Body of pancreas (tissue), 4 donors: ENCODE data around the gene PACS1. TPM values are rescaled to one million over a fixed set of nuclear protein-coding genes. Genes with fewer than 3 reads are reported as not detected.
A peak's percentile ranks its signal among the peaks of the same experiment; 100 is the strongest.

Experiments used
- ATAC-seq: fragments of 150-250 bp; one replicate; pipeline ENCODE4 v1.9.1; 2016
- DNase-seq, 4 donors: peaks; one replicate each; pipeline ENCODE4 v3.0.0-alpha.2; 2019
- H3K27ac ChIP-seq, 4 donors: fragments of 200-600 bp; sonication (generic); 1 replicate in 3 of 4; 2 replicates in 1 of 4; pipeline versions ENCODE4 v1.5.1 to v1.6.1; 2016 to 2019; ENCODE audit warnings: mild to moderate bottlenecking in 1 of 4, mixed read lengths in 1 of 4, moderate library complexity in 1 of 4
- H3K27me3 ChIP-seq, 2 donors: fragments of 200-600 bp; sonication (generic); one replicate each; pipeline ENCODE4 v1.6.0; 2016; ENCODE audit warnings: mild to moderate bottlenecking in 1 of 2
- H3K36me3 ChIP-seq, 2 donors: fragments of 200-600 bp; sonication (generic); replicated peaks in 1 of 2; 2 replicates each; pipeline ENCODE4 v1.5.1; 2016; ENCODE audit warnings: low read depth in 2 of 2; ENCODE audit not compliant: insufficient read depth in 1 of 2
- H3K4me1 ChIP-seq: fragments of 200-600 bp; sonication (generic); one replicate; pipeline ENCODE4 v1.6.0; 2016
- H3K4me3 ChIP-seq, 2 donors: fragments of 200-600 bp; sonication (generic); 1 replicate in 1 of 2; 2 replicates in 1 of 2; pipeline ENCODE4 v1.5.1; 2016 to 2019
- H3K9me3 ChIP-seq, 3 donors: fragments of 200-600 bp; sonication (generic); 1 replicate in 2 of 3; 2 replicates in 1 of 3; pipeline ENCODE4 v1.5.1; 2016
- POLR2A ChIP-seq, 3 donors: fragments of 450-650 bp; IDR thresholded peaks; one replicate each; pipeline ENCODE4 v1.6.1; 2016; ENCODE audit warnings: antibody characterized with exemption in 3 of 3, mild to moderate bottlenecking in 2 of 3
- WGBS, 2 donors: methylation state at CpG; one replicate each; pipeline ENCODE4 v1.1.5; 2017; 5-methylcytosine and 5-hydroxymethylcytosine counted together
- intact Hi-C: fragments of 100-400 bp; cut with DNase I; formaldehyde crosslinking; loops from one replicate; pipeline ENCODE4 v1.15.1; 2023
- total RNA-seq, 2 donors: library from RNA; depleted of rRNA; stranded (reverse); fragments of >200 nt; gene quantifications; one replicate each; pipeline ENCODE4 v1.1.0, GENCODE V29; 2016
- TF ChIP-seq, protein P1 (sequence below), 7 experiments: fragments of 450-650 bp in 4 of 7; fragments of 200-600 bp in 3 of 7; sonication (generic) in 3 of 7; IDR thresholded peaks; one replicate each; pipeline ENCODE4 v1.5.1; 2016 to 2019; ENCODE audit warnings: antibody characterized with exemption in 7 of 7

Gene PACS1
- total RNA-seq, 2 donors from 2014 or later, result 17.5 to 19.7 TPM

DNA sequence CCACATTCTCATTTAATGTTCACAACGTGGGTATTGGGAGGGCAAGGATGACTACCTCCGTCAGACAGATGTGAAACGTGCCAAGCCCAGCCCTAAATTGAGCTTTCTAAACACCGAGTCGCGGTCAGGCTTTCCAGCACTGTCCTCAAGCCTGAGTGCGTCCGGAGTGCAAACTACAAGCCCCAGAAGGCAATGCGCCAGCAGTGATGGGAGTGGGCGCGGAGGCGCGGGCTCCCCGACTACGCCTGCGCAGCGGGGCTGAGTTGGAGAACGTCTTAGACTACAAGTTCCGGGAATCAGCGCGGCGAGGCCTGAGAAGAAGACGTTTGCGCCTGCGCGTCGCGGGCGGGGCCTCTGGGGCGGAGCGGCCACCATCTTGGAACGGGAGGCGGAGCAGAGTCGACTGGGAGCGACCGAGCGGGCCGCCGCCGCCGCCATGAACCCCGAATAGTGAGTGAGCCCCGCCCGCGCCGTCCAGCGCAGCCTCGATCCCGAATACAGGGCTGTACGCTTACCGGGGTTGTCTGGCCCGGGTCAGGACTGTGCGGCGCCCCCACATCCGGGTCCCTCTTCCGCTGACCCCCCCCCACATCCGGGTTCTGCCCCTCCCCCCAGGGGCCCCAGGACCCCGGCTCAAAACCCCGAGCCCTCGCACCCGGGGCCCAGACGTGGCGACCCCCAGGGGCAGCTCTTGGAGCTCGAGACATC, 198.3 kb downstream of the PACS1 start, which contains the start of gene RAB1B:
Gene RAB1B, plus strand, starts transcription at position 396 of the 708 bp plus-strand sequence. Its CDS starts 41 bp downstream, at position 437.
- Histone ChIP-seq H3K4me1 (peaks cover 28% of the 10 kb centered on the region), H3K27me3 (no peaks in the 10 kb centered on the region), H3K27ac (peak within 1 kb of the TSS; percentile 85 to 93 (median 90)), H3K9me3 (no peaks in the 10 kb centered on the region), H3K36me3 (peaks cover 8 to 16% of the 10 kb centered on the region in 2 donors), H3K4me3 (peak within 1 kb of the TSS; percentile 33 to 88)
- peak; percentile 22 to 72 (median 57) for TF ChIP-seq POLR2A (IDR thresholded peaks at IDR 0.05)
- TF ChIP-seq, protein P1, sequence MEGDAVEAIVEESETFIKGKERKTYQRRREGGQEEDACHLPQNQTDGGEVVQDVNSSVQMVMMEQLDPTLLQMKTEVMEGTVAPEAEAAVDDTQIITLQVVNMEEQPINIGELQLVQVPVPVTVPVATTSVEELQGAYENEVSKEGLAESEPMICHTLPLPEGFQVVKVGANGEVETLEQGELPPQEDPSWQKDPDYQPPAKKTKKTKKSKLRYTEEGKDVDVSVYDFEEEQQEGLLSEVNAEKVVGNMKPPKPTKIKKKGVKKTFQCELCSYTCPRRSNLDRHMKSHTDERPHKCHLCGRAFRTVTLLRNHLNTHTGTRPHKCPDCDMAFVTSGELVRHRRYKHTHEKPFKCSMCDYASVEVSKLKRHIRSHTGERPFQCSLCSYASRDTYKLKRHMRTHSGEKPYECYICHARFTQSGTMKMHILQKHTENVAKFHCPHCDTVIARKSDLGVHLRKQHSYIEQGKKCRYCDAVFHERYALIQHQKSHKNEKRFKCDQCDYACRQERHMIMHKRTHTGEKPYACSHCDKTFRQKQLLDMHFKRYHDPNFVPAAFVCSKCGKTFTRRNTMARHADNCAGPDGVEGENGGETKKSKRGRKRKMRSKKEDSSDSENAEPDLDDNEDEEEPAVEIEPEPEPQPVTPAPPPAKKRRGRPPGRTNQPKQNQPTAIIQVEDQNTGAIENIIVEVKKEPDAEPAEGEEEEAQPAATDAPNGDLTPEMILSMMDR (IDR thresholded peaks at IDR 0.05), result no peak
- DNase-seq (peak; percentile 100), ATAC-seq (peak; percentile 93)
- WGBS, 2 donors, result 1% methylated on average over 24 to 51 of the region's 64 CpGs
- intact Hi-C loops, result no loop called here

DNA sequence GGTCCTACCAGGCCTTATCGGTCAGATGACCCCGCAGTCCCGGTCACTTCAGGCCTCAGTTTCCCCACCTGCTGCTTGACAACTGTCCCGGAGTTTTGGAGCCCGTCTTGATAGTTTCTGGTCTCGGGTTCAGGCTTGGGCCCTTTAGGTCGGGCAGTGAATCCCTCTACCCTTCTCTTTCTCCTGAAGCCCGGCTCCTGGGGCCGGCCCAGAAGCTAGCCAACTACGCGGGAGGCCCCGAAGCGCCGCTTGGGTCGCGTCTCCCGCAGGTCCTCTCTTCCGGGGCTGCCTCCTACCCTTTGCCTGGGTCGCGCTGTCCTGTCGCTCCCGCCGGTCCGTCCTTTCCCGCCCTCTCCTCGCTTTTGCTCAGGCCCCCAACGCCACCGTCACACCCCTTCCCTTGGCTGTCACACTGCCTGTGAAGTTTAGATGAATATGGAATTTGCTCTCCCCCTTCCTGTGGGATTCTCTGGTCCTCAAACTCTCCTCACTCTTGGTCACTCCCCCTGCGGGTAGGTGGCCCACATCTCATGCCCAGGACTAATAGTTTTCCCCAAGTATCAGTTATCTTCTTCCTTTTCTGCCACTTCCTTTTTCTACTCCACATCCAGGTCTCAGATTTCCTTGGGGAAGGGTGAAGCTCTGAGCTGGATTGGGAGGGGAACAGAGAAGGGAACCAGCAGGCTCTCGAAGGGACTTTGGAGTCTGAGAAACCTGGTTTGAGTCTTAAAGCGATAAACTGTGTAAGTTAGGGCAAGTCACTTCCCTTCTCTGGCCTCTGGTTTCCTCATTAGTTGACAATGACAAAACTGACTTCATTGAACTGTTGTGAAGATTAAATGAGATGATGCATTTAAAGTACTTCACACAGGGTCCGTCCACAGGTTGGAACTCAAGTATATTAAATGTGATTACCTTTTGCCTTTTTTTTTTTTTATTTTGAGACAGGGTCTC, 199.2 kb downstream of the PACS1 start:
- peaks cover 11 to 22% of the 10 kb centered on the region in 2 donors for H3K36me3 ChIP-seq
- H3K4me3 ChIP-seq, result peak overlapping the region; percentile 33 to 88
- H3K27me3 ChIP-seq, result no peaks in the 10 kb centered on the region
- TF ChIP-seq, protein P1 (IDR thresholded peaks at IDR 0.05), result peak in 1 of 7 experiments; percentile 15
- no peak for TF ChIP-seq POLR2A (IDR thresholded peaks at IDR 0.05)
- intact Hi-C loops, result no loop called here
- ATAC-seq, result no peak
- no peaks in the 10 kb centered on the region for H3K9me3 ChIP-seq
- DNase-seq, result peak in 2 of 4 donors; percentile 33 to 36
- peak overlapping the region; percentile 85 to 93 (median 90) for H3K27ac ChIP-seq
- WGBS, 2 donors, result 3 to 6% methylated on average over 16 to 31 of the region's 32 CpGs
- peaks cover 28% of the 10 kb centered on the region for H3K4me1 ChIP-seq

GRCh38 chr11:66271816-66272215, 201.7 kb downstream of the PACS1 start:
- Histone ChIP-seq H3K4me1 (peaks cover 26% of the 10 kb centered on the region), H3K4me3 (no peak overlapping the region), H3K27ac (no peak overlapping the region), H3K36me3 (peaks cover 11 to 29% of the 10 kb centered on the region in 2 donors), H3K9me3 (no peaks in the 10 kb centered on the region), H3K27me3 (no peaks in the 10 kb centered on the region)
- intact Hi-C loops, result no loop called here
- DNase-seq (no peak), ATAC-seq (no peak)
- WGBS, 2 donors, result 94 to 95% methylated on average over 4 to 7 of the region's 7 CpGs
- no peak for TF ChIP-seq POLR2A (IDR thresholded peaks at IDR 0.05)
- TF ChIP-seq, protein P1 (IDR thresholded peaks at IDR 0.05), result no peak

DNA sequence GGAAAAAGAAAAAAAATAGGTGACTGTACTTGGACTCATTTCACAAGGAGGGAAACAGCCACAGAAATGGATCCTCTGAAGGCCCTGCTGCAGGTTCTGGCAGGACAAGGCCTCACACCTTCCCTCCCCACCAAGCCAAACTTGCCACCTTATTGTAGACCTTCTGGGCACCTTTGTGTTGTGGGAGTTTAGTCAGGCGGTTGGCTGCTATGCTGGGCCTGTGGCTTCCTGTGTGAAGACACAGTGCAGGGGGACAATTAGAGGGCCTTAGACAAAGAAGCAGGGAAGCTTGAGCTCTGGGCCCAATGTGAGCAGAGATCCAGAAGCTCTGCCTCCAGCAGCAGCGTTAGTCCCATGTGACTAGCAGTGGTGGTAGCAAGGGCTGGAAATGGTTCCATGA, 202.5 kb downstream of the PACS1 start:
- 92 to 100% methylated on average over 2 of the region's 2 CpGs for WGBS, 2 donors
- ATAC-seq (no peak), DNase-seq (no peak)
- TF ChIP-seq POLR2A (IDR thresholded peaks at IDR 0.05), result no peak
- TF ChIP-seq, protein P1 (IDR thresholded peaks at IDR 0.05), result no peak
- Histone ChIP-seq H3K27me3 (no peaks in the 10 kb centered on the region), H3K9me3 (no peaks in the 10 kb centered on the region), H3K4me3 (no peak overlapping the region), H3K36me3 (peaks cover 11 to 29% of the 10 kb centered on the region in 2 donors), H3K4me1 (peaks cover 26% of the 10 kb centered on the region), H3K27ac (no peak overlapping the region)
- intact Hi-C loops, result no loop called here
